ENCODE data around the gene PHKB. TPM values are rescaled to one million over a fixed set of nuclear protein-coding genes. Genes with fewer than 3 reads are reported as not detected.

The PHKB gene
- polyA plus RNA-seq, 3 donors = 49.8 to 53.1 (median 50.8) TPM

DNA sequence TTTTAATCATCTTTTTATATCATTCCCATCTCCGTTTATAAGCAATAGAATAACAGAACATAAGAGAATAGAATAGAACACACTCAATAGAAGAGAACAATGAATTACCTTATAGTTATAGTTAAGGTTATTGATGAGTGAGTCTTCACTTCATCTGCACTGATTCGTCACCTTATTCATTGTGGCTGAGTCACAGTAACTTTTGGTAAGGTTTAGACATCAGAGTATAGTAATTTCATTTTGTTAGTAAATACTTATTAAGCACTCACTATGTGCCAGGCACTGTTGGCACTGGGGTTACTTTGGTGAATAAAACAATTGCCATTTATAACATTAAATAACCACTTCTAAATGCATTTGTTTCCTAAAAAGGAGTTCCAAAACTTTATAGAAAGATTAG, 22.5 kb downstream of the PHKB start:
- no peak overlapping the region for H3K27ac Mint-ChIP-seq
- no peak overlapping the region for H3K4me3 ChIP-seq (replicated peaks in 1 of 3; ENCODE audit: low read depth in 2 of 3, low read length in 3 of 3)
- H3K9ac ChIP-seq (ENCODE audit: insufficient read depth, low read length, poor library complexity, severe bottlenecking) = no peak overlapping the region
- peaks cover 77% of the 10 kb centered on the region for H3K79me2 ChIP-seq (ENCODE audit: insufficient read depth, low read length)
- H4K20me1 ChIP-seq (ENCODE audit: insufficient read depth, low read length) = peaks cover 21% of the 10 kb centered on the region
- H3K9me3 Mint-ChIP-seq = peaks cover 0 to 16% (median 10%) of the 10 kb centered on the region in 7 donors
- TF ChIP-seq CTCF (IDR thresholded peaks at IDR 0.05) = no peak
- H3K27me3 Mint-ChIP-seq (ENCODE audit: low read depth in 3 of 3) = no peaks in the 10 kb centered on the region
- H3K27ac ChIP-seq (ENCODE audit: low read depth in 1 of 2, low read length in 2 of 2) = no peak overlapping the region
- peaks cover 9% of the 10 kb centered on the region for H3K4me1 Mint-ChIP-seq
- intact Hi-C loops (cut with micrococcal nuclease) = no loop called here
- no peak overlapping the region for H2AFZ ChIP-seq (ENCODE audit: insufficient read depth, low read depth, low read length, poor library complexity, severe bottlenecking)
- H3K36me3 Mint-ChIP-seq = peaks cover 29 to 33% of the 10 kb centered on the region in 2 donors
- H3K4me1 ChIP-seq (ENCODE audit: control insufficient read depth in 1 of 2, insufficient read depth in 2 of 2, low read length in 2 of 2) = no peaks in the 10 kb centered on the region
- H3K4me3 Mint-ChIP-seq = no peak overlapping the region
- no CpG with 5 or more reads among the region's 2 CpGs for WGBS (ENCODE audit: insufficient coverage)
- peaks cover 4 to 9% of the 10 kb centered on the region in 2 donors for H3K9me3 ChIP-seq (replicated peaks in 1 of 2; ENCODE audit: control insufficient read depth in 1 of 2, insufficient read depth in 1 of 2, low read length in 2 of 2)
- H3K4me2 ChIP-seq (replicated peaks; ENCODE audit: extremely low read depth, low read length, poor library complexity, severe bottlenecking) = no peak overlapping the region
- peaks cover 2 to 31% of the 10 kb centered on the region in 2 donors for H3K36me3 ChIP-seq (replicated peaks in 1 of 2; ENCODE audit: control insufficient read depth in 1 of 2, insufficient read depth in 2 of 2, low read length in 2 of 2)
- DNase-seq = no peak
- H3K27me3 ChIP-seq (ENCODE audit: control insufficient read depth in 2 of 2, insufficient read depth in 2 of 2, low read length in 2 of 2) = no peaks in the 10 kb centered on the region

GRCh38 chr16:47486856-47487255, 25.7 kb downstream of the PHKB start:
- peaks cover 2 to 40% of the 10 kb centered on the region in 2 donors for H3K36me3 ChIP-seq (replicated peaks in 1 of 2; ENCODE audit: control insufficient read depth in 1 of 2, insufficient read depth in 2 of 2, low read length in 2 of 2)
- H3K9ac ChIP-seq (ENCODE audit: insufficient read depth, low read length, poor library complexity, severe bottlenecking) = no peak overlapping the region
- H3K27ac ChIP-seq (ENCODE audit: low read depth in 1 of 2, low read length in 2 of 2) = no peak overlapping the region
- Mint-ChIP-seq H3K4me1 (peaks cover 7% of the 10 kb centered on the region), H3K27ac (no peak overlapping the region), H3K27me3 (ENCODE audit: low read depth in 3 of 3) (no peaks in the 10 kb centered on the region), H3K36me3 (peaks cover 35 to 36% of the 10 kb centered on the region in 2 donors), H3K9me3 (peaks cover 9 to 39% (median 30%) of the 10 kb centered on the region in 7 donors), H3K4me3 (no peak overlapping the region)
- H3K4me1 ChIP-seq (ENCODE audit: control insufficient read depth in 1 of 2, insufficient read depth in 2 of 2, low read length in 2 of 2) = peaks cover 2 to 4% of the 10 kb centered on the region in 2 donors
- H3K27me3 ChIP-seq (ENCODE audit: control insufficient read depth in 2 of 2, insufficient read depth in 2 of 2, low read length in 2 of 2) = no peaks in the 10 kb centered on the region
- peaks cover 12 to 36% of the 10 kb centered on the region in 2 donors for H3K9me3 ChIP-seq (replicated peaks in 1 of 2; ENCODE audit: control insufficient read depth in 1 of 2, insufficient read depth in 1 of 2, low read length in 2 of 2)
- TF ChIP-seq CTCF (IDR thresholded peaks at IDR 0.05) = no peak
- no peak overlapping the region for H2AFZ ChIP-seq (ENCODE audit: insufficient read depth, low read depth, low read length, poor library complexity, severe bottlenecking)
- peaks cover 81% of the 10 kb centered on the region for H3K79me2 ChIP-seq (ENCODE audit: insufficient read depth, low read length)
- no peak overlapping the region for H3K4me2 ChIP-seq (replicated peaks; ENCODE audit: extremely low read depth, low read length, poor library complexity, severe bottlenecking)
- H3K4me3 ChIP-seq (replicated peaks in 1 of 3; ENCODE audit: low read depth in 2 of 3, low read length in 3 of 3) = no peak overlapping the region
- DNase-seq = no peak
- H4K20me1 ChIP-seq (ENCODE audit: insufficient read depth, low read length) = no peaks in the 10 kb centered on the region
- intact Hi-C loops (cut with micrococcal nuclease) = no loop called here

Measured in CD14-positive monocyte (primary cell).